NCI-H2227 treated with DMSO at 0.1 percent for 48 hours (cell line): ENCODE data around the gene ANLN.
"Not testable (repeated sequence)": the region's sequence is repeated elsewhere in the genome, so short reads cannot be mapped to it uniquely, and the experiment has no call there.

Experiments used
- DNase-seq: peaks from one replicate; lab custom pipeline; 2025; lab: John Stamatoyannopoulos, UW

ANLN gene

DNA sequence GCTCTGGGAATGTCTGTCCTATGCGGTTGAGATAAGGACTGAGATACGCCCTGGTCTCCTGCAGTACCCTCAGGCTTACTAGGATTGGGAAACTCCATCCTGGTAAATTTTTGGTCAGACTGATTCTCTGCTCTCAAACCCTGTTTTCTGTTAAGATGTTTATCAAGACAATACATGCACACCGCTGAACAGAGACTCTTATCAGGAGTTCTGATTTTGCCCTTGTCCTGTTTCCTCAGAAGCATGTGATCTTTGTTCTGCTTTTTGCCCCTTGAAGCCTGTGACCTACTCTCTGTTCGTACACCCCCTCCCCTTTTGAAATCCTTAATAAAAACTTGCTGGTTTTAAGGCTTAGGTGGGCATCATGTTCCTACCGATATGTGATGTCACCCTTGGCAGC, 76.3 kb downstream of the ANLN start:
- not testable (repeated sequence) for DNase-seq

DNA sequence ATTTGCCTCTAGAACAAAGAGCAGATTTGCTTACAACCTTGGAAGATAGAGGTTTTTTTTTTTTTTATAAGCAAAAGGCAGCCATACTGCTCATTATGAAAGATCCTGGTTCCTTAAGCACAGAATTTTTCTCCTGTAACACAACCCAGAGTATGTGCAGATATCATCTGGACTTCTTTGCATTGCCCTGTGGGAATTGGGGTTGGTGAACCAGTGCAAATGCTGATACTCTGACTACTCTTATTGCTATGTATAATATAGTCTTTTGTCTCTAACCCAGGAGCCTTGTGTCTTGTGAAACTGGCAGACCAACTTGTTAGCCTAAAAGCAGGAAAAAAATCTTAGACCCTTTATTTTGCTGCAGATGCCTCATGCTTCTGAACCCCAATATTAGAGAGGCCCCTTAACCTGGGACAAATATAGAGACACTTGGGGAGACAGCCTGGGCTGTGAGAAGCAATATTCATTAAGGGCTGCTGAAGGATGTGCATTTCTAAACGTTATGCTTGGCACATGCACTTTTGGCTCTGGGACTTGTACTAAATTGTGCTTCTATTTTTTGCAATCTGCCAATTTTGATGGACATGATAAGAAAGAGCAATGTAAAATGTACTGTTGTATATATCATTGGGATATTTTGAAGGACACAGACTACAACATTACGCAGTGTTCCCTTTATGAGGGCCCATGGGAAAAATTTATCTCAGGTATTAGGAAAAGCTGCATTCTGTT, 78.9 kb downstream of the ANLN start:
- DNase-seq = no peak

DNA sequence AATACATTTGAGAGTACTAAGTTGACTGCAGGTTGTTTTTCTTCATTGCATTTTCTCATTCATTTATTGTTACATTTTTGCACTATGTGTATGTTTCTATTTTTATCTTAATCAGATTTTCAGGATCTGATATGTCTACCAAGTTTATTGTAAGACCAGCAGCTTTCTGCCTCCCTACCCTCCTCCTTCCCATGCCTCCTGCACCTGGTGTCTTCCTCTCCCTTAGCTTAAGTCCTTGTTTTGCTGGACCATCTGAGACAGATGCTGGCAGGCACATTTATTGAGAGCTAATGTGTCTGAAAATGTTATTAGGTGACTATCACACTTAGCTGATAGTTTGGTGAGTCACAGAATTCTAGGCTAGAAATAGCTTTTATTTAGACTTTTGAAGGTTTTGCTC, 79.6 kb downstream of the ANLN start:
- no peak for DNase-seq

DNA sequence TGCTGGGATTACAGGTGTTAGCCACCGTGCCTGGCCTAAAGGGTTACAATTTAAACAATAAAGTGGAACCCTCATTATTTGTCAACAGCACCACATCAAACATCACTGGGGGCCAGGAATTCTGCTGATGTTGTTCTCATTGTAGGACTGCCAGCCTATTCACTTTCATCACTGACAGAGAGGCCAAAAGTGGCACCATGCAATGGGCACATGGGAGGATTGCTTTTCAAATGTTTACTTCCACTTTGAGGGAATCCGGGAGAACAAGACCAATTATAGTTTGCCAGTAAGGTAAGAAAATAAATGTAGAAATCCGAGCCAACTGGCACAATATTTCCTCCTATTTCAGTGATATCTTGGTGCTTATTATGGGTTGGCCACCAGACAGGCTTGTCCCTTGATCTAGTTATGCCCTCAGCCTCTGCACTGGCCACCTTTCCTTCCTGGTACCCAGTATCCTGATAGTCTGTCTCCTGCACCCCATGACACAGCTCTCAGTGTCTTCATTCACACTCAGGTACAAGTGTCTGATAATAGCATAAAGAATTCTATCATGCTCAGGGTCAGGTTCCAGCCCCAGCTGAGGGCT, 82.6 kb downstream of the ANLN start:
- no peak for DNase-seq

DNA sequence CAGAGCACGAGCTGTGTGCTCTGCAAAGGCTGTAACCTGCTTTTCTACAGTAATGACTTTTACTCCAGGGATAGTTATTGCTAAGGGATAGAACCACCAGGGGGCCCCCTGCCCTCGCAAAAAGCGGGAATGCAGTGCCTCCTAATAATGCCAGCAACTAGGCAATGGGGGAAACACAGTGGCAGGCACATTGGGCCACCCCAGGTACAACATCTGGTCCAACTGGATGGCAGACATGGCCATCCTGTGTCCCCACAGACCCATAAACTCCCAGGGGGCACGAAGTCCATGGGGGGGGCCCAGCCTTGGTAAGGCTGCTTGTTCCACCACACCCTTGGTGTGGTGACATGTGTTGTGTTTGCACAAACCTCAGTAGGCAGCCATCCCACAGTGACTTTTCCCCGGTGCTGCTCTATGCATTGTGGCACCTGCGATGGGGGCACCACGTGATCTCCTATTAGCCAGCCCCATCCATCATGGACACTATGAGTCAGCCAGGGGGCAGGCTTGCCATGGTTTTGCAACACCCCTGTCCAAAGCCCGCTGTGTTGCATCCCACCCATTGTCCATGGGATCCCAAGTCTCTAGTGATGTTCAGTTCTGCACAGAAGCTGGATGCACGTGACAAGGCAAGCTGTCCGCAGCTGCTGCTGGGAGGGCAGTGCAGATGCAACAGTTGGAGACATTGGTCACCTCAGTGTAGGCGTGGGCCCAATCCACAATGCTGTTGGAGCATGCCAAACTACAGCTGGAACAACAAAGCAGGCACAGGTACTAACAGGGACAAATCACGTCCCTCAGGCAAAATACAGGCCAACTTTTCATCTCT, 84.0 kb downstream of the ANLN start:
- no peak for DNase-seq

DNA sequence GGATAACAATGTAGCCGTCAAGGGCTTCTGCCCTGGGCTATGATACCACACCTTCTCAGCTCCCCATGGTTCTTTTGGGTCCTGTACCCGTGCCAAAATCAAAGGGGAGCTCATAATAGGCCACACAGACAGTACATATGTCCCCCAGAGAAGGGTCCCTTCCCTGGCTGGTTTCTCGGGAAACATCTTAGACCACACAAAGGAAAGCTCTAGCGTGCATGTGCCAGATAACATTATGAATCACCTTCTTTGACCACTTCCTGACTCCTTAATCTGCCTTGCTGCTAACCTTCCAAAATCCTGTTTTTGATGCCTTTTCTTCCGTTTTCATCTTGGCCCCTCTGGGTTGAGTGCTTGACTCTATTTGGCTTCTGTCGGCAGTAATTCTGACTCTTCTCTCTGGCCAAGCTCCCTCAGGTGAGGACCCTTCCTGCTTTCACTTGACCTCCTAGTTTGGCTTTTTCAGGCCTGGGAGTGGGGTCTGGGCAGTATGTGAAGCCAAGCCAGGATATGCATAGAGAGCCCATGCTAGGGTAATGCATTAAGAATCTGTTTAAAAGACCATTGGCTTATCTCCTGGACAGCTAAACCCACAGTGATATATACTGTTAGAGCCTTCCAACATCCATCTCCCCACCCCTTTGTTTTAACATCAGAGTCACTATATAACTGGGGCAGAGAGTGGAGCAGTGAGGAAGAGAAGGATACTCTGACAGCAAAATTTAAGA, 84.8 kb downstream of the ANLN start:
- DNase-seq = no peak

DNA sequence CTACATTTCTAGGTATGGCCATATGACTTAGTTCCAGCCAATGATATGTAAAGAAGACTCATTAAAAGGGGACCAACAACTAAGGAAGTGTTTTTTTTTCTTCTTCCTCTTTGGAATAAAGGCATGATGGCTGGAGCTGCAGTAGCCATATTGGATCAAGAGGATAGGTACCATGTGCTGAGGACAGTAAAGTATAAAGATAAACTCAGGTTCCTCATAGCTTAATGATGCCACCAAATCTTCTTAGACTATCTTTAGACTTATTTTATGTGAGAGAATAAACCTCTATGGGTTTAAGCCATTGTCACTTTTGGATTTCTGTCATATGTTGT, 85.3 kb downstream of the ANLN start:
- no peak for DNase-seq

DNA sequence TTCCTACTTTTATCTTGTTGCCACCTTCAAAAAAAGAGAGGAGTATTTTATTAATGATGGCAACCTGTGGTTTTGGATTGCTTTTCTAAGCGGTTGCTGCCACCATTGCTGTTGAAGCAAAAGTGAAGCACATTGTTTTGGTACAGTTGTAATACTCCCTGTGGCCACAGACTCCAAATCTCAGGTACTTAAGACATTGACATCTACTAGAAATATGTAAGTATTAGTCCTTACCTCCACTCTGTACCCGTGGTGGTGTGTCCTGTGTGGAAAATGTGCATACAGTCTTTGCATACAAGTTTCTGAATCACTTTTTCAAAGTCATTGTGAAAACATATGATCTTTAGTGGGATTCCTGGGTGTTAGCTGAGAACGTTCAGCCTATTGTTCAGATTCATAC, 85.7 kb downstream of the ANLN start:
- no peak for DNase-seq

DNA sequence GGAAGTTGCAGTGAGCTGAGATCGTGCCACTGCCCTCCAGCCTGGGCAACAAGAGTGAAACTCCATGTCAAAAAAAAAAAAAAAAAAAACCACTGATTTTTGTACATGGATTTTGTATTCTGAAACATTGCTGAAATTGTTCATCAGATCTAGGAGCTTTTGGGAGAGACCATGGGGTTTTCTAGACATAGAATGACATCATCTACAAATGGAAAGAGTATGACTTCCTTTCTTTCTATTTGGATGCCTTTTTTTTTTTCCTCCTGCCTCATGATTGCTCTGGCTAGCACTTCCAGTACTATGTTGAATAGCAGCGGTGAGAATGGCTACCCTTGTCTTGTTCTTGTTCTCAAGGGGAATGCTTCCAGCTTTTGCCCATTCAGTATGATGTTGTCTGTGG, 89.1 kb downstream of the ANLN start:
- DNase-seq = no peak

DNA sequence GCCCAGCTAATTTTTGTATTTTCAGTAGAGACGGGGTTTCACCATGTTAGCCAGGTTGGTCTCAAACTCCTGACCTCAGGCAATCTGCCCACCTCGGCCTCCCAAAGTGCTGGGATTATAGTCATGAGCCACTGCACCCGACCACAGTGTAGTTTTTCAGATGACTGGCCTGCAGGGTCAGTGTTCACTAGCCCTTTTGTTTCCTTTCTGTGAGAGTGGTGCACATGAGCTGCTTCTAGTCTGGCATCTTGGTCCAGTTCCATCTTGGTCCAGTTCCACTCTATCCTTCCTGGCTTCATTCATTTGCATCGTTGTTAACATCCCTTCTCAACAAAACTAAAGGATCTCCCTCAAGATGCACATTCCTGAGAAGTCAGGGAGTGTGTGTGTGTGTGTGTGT, 94.2 kb downstream of the ANLN start:
- not testable (repeated sequence) for DNase-seq

DNA sequence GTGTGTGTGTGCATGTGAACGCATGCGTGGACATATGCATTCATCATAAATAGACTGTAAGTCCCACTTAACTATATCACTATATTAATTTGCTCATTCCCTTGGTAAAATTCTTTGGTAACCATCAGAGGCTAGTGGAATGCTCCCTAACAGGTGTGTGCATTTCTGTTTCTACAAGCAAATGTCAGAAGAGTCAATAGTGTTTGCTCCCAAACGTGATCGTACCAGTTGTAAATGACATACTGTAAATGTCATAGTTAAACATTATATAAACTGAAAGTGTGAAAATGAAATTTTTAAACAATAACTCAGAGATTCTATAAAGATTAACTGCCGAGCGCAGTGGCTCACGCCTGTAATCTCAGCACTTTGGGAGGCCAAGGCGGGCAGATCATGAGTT, 94.6 kb downstream of the ANLN start:
- DNase-seq = no peak

DNA sequence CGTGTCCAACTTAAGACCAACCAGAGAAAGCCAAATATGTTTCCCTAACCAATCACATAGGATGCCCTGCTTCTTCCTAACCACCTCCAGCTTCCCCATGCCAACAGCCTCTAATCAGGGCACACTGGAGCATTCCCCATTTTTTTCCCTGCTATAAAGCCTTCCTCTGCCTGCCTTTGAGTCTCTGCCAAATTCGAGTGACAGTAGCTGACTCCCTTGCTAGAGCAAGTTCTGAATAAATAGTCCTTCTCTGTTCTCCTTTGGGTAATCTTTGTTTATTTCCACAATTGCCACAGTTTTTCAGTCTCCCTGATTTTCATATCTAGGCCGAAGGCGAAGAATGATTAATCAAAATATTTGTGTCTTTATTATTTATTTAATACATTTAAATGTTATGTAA, 96.7 kb downstream of the ANLN start:
- DNase-seq = no peak

DNA sequence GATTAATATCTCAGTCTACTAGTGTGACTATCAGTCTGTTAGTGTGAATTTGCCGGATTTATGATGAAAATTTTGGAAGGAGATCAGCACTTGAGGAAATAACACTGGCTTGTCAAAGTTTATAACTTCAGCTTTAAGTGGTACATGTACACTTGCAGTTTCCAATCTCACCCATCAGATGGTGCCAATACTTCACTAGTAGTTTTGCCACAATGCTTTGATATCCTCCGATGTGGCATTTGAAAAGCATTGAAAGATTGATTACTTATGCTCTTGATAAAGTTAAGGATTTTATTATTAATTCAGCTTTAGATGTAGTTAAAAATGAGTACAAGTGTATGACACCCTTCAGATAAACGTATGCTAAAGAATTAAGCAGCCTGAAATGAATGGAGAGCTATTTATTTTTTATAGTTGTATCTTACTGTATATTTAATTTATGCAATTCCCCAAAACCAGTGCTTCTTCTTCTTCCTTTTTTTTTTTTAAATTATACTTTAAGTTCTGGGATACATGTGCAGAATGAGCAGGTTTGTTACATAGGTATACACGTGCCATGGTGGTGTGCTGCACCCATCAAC, 98.2 kb downstream of the ANLN start:
- peak; percentile 43 for DNase-seq

DNA sequence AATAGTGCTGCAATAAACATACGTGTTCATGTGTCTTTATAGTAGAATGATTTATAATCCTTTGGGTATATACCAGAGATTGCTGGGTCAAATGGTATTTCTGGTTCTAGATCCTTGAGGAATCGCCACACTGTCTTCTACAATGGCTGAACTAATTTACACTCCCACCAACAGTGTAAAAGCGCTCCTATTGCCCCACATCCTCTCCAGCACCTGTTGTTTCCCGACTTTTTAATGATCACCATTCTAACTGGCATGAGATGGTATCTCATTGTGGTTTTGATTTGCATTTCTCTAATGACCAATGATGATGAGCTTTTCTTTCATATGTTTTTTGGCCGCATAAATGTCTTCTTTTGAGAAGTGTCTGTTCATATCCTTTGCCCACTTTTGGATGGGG, 99.0 kb downstream of the ANLN start:
- DNase-seq = not testable (repeated sequence)

DNA sequence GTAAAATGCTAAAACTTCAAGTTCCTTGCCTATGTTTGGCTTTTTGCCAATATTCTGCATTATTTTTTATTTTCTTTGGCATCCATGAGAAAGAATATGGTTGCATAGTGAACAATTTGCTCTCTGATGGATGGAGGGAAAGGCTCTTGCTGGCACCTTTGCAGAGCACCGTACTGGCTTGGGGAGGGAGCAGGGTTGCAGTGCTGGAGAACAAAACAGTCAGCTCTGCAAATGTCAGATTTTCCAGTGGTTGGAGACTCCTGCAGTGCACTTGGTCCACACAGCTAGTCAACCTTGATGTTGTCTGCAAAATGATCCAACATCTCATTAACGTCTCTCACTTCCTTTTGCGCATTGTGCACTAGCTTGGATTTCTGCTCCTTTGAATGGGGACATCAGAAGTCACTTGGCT, 100.8 kb downstream of the ANLN start:
- no peak for DNase-seq

DNA sequence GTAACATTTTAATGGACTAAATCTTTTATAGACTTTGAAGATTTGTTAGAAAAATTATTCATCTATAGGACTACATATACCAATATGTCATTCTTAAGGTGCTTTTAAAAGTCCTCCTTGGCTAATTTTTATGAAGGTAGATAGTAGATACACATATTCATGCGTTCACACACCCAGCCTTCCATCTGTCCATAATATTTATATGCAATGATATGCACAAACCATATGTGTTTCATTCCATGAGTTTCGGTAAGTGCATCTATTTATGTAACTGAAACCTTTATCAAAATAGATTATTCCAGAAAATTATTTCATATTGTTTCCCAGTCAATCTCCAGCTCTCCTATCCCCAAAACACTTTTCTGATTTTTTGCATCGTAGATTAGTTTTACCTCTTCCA, 101.7 kb downstream of the ANLN start:
- DNase-seq = no peak

DNA sequence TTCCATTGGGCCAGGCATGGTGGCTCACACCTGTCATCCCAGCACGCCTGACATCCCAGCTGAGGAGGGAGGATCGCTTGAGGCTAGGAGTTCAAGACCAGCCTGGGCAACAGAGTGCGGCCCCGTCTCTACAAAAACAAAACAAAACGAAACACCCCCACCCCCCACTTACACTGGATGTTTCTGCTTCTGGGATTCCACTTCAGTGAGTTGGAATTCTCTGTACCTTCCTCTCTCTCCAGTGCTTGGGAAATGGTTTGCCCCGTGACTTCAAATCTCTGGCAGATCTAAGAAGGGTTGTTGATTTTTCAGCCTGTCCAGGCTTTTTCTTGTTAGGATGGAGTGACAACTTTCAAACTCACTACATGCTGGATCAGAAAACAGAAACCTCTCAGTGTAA, 106.9 kb downstream of the ANLN start:
- DNase-seq = no peak

DNA sequence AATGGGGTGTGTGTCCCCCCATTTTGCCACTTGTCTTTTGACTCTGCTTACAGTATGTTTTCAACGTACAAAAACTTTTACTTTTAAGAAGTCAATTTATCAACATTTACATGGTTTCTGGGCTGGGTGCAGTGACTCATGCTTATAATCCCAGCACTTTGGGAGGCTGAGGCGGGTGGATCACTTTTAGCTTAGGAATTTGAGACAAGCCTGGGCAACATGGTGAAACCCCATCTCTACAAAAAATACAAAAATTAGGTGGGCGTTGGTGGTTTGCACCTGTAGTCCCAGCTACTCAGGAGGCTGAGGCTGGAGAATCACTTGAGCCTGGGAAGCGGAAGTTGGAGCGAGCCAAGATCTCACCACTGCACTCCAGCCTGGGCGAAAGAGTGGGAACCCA, 107.5 kb downstream of the ANLN start:
- not testable (repeated sequence) for DNase-seq

DNA sequence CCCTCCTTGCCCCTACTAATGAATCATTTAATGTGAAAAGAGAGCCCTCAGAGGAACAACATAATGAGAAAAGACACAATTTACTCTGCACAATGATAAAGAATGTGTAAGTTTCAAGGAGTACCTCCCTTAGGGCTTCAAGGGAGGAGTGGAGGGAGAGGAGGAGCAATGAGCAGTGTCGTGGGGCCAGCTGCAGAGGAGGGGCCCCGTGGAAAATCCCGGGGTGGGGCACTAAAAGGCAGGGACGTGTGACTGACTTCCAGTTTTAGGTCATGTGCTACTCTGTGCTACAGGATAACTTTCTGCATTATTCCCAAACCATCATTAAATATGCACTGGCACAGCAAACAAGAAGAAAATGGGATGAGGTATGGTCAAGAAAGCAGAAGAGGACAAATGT, 108.1 kb downstream of the ANLN start:
- DNase-seq = no peak
